ENCODE results near the gene MPRIP.

- no peak for TF ChIP-seq POLR2A (IDR thresholded peaks at IDR 0.05; ENCODE audit: low read depth, low read length)
- no peak for TF ChIP-seq POLR2AphosphoS5 (IDR thresholded peaks at IDR 0.05; ENCODE audit: low read depth, low read length)
- no peak for TF ChIP-seq SPI1 (IDR thresholded peaks at IDR 0.05; ENCODE audit: low read depth, low read length)
- no peak for TF ChIP-seq PAX5 (IDR thresholded peaks at IDR 0.05; ENCODE audit: insufficient read depth, low read length, severe bottlenecking)
Measured at GRCh38 chr17:17114592-17115225, 72.5 kb downstream of the MPRIP start.
